Measurements from ENCODE around the gene MYO1E.

DNA sequence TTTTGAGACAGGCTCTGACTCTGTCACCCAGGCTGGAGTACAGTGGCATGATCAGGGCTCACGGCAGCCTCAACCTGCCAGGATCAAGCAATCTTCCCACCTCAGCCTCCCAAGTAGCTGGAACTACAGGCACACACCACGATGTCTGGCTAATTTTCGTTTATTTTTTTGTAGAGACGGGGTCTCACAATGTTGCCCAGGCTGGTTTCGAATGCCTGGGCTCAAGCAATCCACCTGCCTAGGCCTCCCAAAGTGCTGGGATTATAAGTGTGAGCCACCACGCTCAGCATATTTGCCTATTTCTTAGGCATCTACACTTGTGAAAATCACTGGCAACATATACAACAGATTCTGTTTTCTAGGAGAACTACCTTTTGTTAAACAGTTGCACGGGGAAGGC is 16.9 kb downstream of the MYO1E start:
- TF ChIP-seq, protein P1, sequence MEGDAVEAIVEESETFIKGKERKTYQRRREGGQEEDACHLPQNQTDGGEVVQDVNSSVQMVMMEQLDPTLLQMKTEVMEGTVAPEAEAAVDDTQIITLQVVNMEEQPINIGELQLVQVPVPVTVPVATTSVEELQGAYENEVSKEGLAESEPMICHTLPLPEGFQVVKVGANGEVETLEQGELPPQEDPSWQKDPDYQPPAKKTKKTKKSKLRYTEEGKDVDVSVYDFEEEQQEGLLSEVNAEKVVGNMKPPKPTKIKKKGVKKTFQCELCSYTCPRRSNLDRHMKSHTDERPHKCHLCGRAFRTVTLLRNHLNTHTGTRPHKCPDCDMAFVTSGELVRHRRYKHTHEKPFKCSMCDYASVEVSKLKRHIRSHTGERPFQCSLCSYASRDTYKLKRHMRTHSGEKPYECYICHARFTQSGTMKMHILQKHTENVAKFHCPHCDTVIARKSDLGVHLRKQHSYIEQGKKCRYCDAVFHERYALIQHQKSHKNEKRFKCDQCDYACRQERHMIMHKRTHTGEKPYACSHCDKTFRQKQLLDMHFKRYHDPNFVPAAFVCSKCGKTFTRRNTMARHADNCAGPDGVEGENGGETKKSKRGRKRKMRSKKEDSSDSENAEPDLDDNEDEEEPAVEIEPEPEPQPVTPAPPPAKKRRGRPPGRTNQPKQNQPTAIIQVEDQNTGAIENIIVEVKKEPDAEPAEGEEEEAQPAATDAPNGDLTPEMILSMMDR (IDR thresholded peaks at IDR 0.05; ENCODE audit: low read depth, low read length, poor library complexity, severe bottlenecking) = no peak
- TF ChIP-seq EZH2phosphoT487 (IDR thresholded peaks at IDR 0.05; ENCODE audit: borderline replicate concordance, low read length) = no peak
